IPS-20b (cell line): ENCODE measurements around the gene SNX9.
"Not testable (repeated sequence)": the region's sequence is repeated elsewhere in the genome, so short reads cannot be mapped to it uniquely, and the experiment has no call there.

Experiments used
- H3K27ac ChIP-seq: one replicate; pipeline ENCODE4 v1.5.1; 2013; ENCODE audit warnings: low read length
- H3K27me3 ChIP-seq: 2 replicates; pipeline ENCODE4 v1.6.1; 2013; ENCODE audit warnings: mild to moderate bottlenecking, low read length, inconsistent platforms; ENCODE audit not compliant: insufficient read depth
- H3K36me3 ChIP-seq: 2 replicates; pipeline ENCODE4 v1.6.1; 2013; ENCODE audit warnings: low read depth, mild to moderate bottlenecking, inconsistent platforms, low read length, moderate library complexity; ENCODE audit not compliant: insufficient read depth
- H3K4me1 ChIP-seq: 2 replicates; pipeline ENCODE4 v1.6.1; 2013; ENCODE audit warnings: mild to moderate bottlenecking, control low read depth, inconsistent platforms, low read length, moderate library complexity; ENCODE audit not compliant: insufficient read depth
- H3K4me3 ChIP-seq: 2 replicates; pipeline ENCODE4 v1.5.1; 2013; ENCODE audit warnings: mild to moderate bottlenecking, low read length, inconsistent platforms
- H3K9ac ChIP-seq: 2 replicates; pipeline ENCODE4 v1.6.1; 2013; ENCODE audit warnings: low read depth, mild to moderate bottlenecking, inconsistent platforms, low read length, moderate library complexity
- H3K9me3 ChIP-seq: 2 replicates; pipeline ENCODE4 v1.6.1; 2013; ENCODE audit warnings: mild to moderate bottlenecking, low read depth, low read length, inconsistent platforms; ENCODE audit not compliant: insufficient read depth

Gene SNX9

GRCh38 chr6:157853018-157853805 lies 30.2 kb downstream of the SNX9 start:
- no peak overlapping the region for H3K4me3 ChIP-seq
- peaks cover 9% of the 10 kb centered on the region for H3K4me1 ChIP-seq
- H3K9ac ChIP-seq = no peak overlapping the region
- H3K9me3 ChIP-seq = peaks cover 8% of the 10 kb centered on the region; the same call in 1 of the 2 replicates
- H3K27me3 ChIP-seq = no peaks in the 10 kb centered on the region
- H3K36me3 ChIP-seq = no peaks in the 10 kb centered on the region
- H3K27ac ChIP-seq = no peak overlapping the region

GRCh38 chr6:157853902-157854502 lies 31.0 kb downstream of the SNX9 start:
- Histone ChIP-seq H3K9me3 (peaks cover 8% of the 10 kb centered on the region; the same call in 1 of the 2 replicates), H3K27me3 (no peaks in the 10 kb centered on the region), H3K27ac (no peak overlapping the region), H3K36me3 (no peaks in the 10 kb centered on the region), H3K9ac (no peak overlapping the region), H3K4me3 (no peak overlapping the region), H3K4me1 (peaks cover 8% of the 10 kb centered on the region)

DNA sequence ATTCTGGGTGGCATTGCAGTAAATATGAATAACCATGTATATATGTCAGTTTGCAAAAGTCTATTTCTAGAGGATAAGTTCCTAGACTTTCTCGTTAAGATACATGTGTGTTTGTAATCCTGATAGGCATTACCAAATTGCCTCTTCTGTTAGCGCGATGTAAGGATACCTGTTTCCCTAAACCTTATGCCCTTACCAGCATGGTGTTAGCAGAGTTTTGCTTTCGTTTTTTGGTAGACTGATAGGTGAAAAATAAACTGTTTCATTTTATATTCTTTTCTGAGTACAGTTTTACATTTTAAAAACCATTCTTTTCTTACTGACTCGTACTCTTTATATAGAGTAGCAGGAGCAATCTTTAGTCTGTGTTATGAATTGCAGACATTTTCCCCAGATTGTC lies 32.3 kb downstream of the SNX9 start:
- H3K9ac ChIP-seq = no peak overlapping the region
- H3K27me3 ChIP-seq = no peaks in the 10 kb centered on the region
- H3K4me3 ChIP-seq = no peak overlapping the region
- no peak overlapping the region for H3K27ac ChIP-seq
- peaks cover 8% of the 10 kb centered on the region; the same call in 1 of the 2 replicates for H3K9me3 ChIP-seq
- H3K4me1 ChIP-seq = peaks cover 6% of the 10 kb centered on the region; the same call in 1 of the 2 replicates
- no peaks in the 10 kb centered on the region for H3K36me3 ChIP-seq

DNA sequence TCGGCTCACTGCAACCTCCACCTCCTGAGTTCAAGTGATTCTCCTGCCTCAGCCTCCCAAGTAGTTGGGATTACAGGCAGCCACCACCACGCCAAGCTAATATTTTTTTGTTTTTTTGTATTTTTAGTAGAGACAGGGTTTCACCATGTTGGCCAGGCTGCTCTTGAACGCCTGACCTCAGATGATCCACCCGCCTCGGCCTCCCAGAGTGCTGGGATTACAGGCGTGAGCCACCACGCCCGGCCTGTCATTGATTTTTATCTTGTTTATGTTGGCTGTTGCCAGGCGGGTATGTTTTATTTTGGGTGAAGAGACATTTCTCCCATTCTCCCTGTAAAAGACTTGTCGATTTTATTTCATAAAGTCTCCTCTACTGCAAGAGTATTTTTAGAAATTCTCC lies 32.8 kb downstream of the SNX9 start:
- not testable (repeated sequence) for H3K4me3 ChIP-seq, H3K27ac ChIP-seq, H3K9ac ChIP-seq

GRCh38 chr6:157858664-157859063 lies 35.6 kb downstream of the SNX9 start:
- not testable (repeated sequence) for H3K36me3 ChIP-seq, H3K4me3 ChIP-seq, H3K9ac ChIP-seq, H3K27ac ChIP-seq, H3K9me3 ChIP-seq, H3K27me3 ChIP-seq
- peaks cover 14% of the 10 kb centered on the region; the same call in 1 of the 2 replicates for H3K4me1 ChIP-seq

More for the DNA sequence above, 32.8 kb downstream of the SNX9 start:
- H3K27me3 ChIP-seq, H3K9me3 ChIP-seq, H3K36me3 ChIP-seq: not testable (repeated sequence)
- H3K4me1 ChIP-seq = peaks cover 11% of the 10 kb centered on the region

GRCh38 chr6:157859775-157860504 lies 36.9 kb downstream of the SNX9 start:
- no peak overlapping the region for H3K27ac ChIP-seq
- no peak overlapping the region for H3K4me3 ChIP-seq
- no peaks in the 10 kb centered on the region for H3K9me3 ChIP-seq
- H3K36me3 ChIP-seq = no peaks in the 10 kb centered on the region
- H3K4me1 ChIP-seq = peaks cover 10% of the 10 kb centered on the region; the same call in 1 of the 2 replicates
- H3K9ac ChIP-seq = no peak overlapping the region
- H3K27me3 ChIP-seq = no peaks in the 10 kb centered on the region

- H3K27ac ChIP-seq = no peak overlapping the region
- H3K36me3 ChIP-seq = no peaks in the 10 kb centered on the region
- H3K9me3 ChIP-seq = no peaks in the 10 kb centered on the region
- no peak overlapping the region for H3K9ac ChIP-seq
- H3K4me1 ChIP-seq = peaks cover 10% of the 10 kb centered on the region; the same call in 1 of the 2 replicates
- H3K4me3 ChIP-seq = no peak overlapping the region
- no peaks in the 10 kb centered on the region for H3K27me3 ChIP-seq
These were observed 37.5 kb downstream of the SNX9 start for GRCh38 chr6:157860505-157860991.

DNA sequence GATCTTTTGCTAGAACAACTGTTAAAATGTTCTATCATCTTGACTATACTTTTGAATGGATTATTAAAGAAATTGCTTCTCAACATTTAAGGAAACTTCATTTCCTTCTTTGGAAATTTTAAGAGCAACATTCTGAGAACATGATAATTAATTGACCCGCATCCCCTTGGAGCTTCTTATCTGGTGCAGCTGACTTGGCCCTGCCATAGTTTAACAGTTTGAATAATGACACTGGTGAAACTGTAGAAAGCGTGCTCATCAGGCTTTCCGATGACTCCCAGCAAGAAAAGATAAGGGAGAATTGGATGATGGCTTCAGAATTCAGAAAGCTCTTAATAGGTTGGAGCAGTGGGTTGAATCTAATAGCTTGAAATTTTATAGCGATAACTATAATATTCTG lies 38.1 kb downstream of the SNX9 start:
- H3K4me1 ChIP-seq = peaks cover 10% of the 10 kb centered on the region; the same call in 1 of the 2 replicates
- H3K9me3 ChIP-seq = no peaks in the 10 kb centered on the region
- H3K27me3 ChIP-seq = no peaks in the 10 kb centered on the region
- no peak overlapping the region for H3K9ac ChIP-seq
- no peak overlapping the region for H3K4me3 ChIP-seq
- no peaks in the 10 kb centered on the region for H3K36me3 ChIP-seq
- H3K27ac ChIP-seq = no peak overlapping the region

- no peak overlapping the region for H3K9ac ChIP-seq
- no peak overlapping the region for H3K4me3 ChIP-seq
- H3K27ac ChIP-seq = no peak overlapping the region
- no peaks in the 10 kb centered on the region for H3K36me3 ChIP-seq
- H3K9me3 ChIP-seq = no peaks in the 10 kb centered on the region
- peaks cover 10% of the 10 kb centered on the region; the same call in 1 of the 2 replicates for H3K4me1 ChIP-seq
- H3K27me3 ChIP-seq = no peaks in the 10 kb centered on the region
These were observed 38.8 kb downstream of the SNX9 start for GRCh38 chr6:157861814-157862213.

- Histone ChIP-seq H3K9ac (no peak overlapping the region), H3K4me3 (no peak overlapping the region), H3K36me3 (no peaks in the 10 kb centered on the region; the same call in 1 of the 2 replicates)
These were observed 39.7 kb downstream of the SNX9 start for GRCh38 chr6:157862706-157863105.

DNA sequence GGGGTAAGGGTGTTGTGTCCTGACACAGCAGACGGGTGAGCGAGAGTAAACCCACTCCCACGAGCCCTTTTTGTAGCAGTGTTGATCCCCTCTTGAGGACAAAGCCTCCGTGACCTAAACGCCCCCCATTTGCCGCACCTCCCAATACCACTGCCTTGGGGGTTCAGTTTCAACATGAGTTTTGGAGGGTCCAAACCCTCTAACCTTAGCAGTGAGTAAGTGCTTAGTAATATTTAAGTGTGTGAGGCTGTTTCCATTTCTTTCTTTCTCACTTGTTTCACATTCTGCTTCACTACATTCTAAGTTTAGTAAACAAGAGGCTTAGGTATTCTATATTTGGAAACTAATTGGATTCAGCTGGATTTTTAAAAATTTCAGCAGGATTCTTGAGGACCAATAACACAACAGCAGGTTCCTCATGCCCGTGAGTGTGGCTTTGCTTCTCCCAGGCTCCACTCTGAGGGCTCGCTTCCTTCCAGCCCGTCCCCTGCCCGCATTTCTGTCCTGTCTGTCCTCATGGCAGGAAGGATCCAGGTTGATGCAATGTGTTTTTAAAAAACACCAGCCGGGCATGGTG lies 41.2 kb downstream of the SNX9 start:
- Histone ChIP-seq H3K36me3 (peaks cover 12% of the 10 kb centered on the region; the same call in 1 of the 2 replicates), H3K27ac (no peak overlapping the region), H3K4me1 (peaks cover 10% of the 10 kb centered on the region; the same call in 1 of the 2 replicates), H3K9me3 (no peaks in the 10 kb centered on the region), H3K4me3 (no peak overlapping the region), H3K9ac (no peak overlapping the region), H3K27me3 (no peaks in the 10 kb centered on the region)

More at GRCh38 chr6:157862706-157863105, 39.7 kb downstream of the SNX9 start:
- Histone ChIP-seq H3K27ac (no peak overlapping the region), H3K9me3 (no peaks in the 10 kb centered on the region), H3K27me3 (no peaks in the 10 kb centered on the region), H3K4me1 (peaks cover 10% of the 10 kb centered on the region; the same call in 1 of the 2 replicates)
